Stimulated activated CD4-positive, alpha-beta T cell treated with anti-CD3 and anti-CD28 coated beads, Interleukin-1b, Interleukin-23, amount 100 ng/mL, for 24 hours (primary cell): ENCODE data around the gene BRD1.
"Not testable (repeated sequence)": the region's sequence is repeated elsewhere in the genome, so short reads cannot be mapped to it uniquely, and the experiment has no call there.

Experiments used
- DNase-seq, 4 experiments: peaks; one replicate each; pipeline ENCODE4 v3.0.0-alpha.2; 2020; ENCODE audit warnings: low read depth in 4 of 4, low spot score in 1 of 4

Gene BRD1

GRCh38 chr22:49827271-49827852 lies 311 bp downstream of the BRD1 start:
- DNase-seq, result no peak

GRCh38 chr22:49826603-49827270 lies 936 bp downstream of the BRD1 start:
- DNase-seq, result no peak

- DNase-seq, result peak in 3 of 4 experiments; percentile 38 to 59 (median 56)
Measured at GRCh38 chr22:49825944-49826602, 1.6 kb downstream of the BRD1 start.

- no peak for DNase-seq
Measured at GRCh38 chr22:49825436-49825835, 2.2 kb downstream of the BRD1 start.

GRCh38 chr22:49824936-49825335 lies 2.7 kb downstream of the BRD1 start:
- DNase-seq, result no peak

GRCh38 chr22:49824185-49824925 lies 3.3 kb downstream of the BRD1 start:
- no peak for DNase-seq

GRCh38 chr22:49823289-49824045 lies 4.2 kb downstream of the BRD1 start:
- DNase-seq, result no peak

- DNase-seq, result not testable (repeated sequence)
Measured at GRCh38 chr22:49821741-49822140, 5.9 kb downstream of the BRD1 start.

- DNase-seq, result no peak
Measured at GRCh38 chr22:49820984-49821383, 6.7 kb downstream of the BRD1 start.

GRCh38 chr22:49817359-49817758 lies 10.3 kb downstream of the BRD1 start:
- DNase-seq, result no peak

GRCh38 chr22:49815641-49816091 lies 12.0 kb downstream of the BRD1 start:
- no peak for DNase-seq

- no peak for DNase-seq
Measured at GRCh38 chr22:49814856-49815255, 12.8 kb downstream of the BRD1 start.

- DNase-seq, result no peak
Measured at GRCh38 chr22:49814164-49814686, 13.4 kb downstream of the BRD1 start.

- DNase-seq, result no peak
Measured at GRCh38 chr22:49812838-49813237, 14.8 kb downstream of the BRD1 start.

GRCh38 chr22:49811020-49811791 lies 16.5 kb downstream of the BRD1 start:
- DNase-seq, result no peak

GRCh38 chr22:49810363-49811019 lies 17.2 kb downstream of the BRD1 start:
- DNase-seq, result no peak

- DNase-seq, result no peak
Measured at GRCh38 chr22:49807780-49808708, 19.6 kb downstream of the BRD1 start.

- DNase-seq, result no peak
Measured at GRCh38 chr22:49807129-49807528, 20.5 kb downstream of the BRD1 start.
